ENCODE data around the gene ACADL.
A peak's percentile ranks its signal among the peaks of the same experiment; 100 is the strongest.
"Not testable (repeated sequence)": the region's sequence is repeated elsewhere in the genome, so short reads cannot be mapped to it uniquely, and the experiment has no call there.

The ACADL gene

GRCh38 chr2:210199186-210199765 is 26.0 kb downstream of the ACADL start:
- peak; percentile 4 for DNase-seq

- DNase-seq = no peak
Observed at GRCh38 chr2:210198326-210198725, 26.9 kb downstream of the ACADL start.

GRCh38 chr2:210197720-210198119 is 27.5 kb downstream of the ACADL start:
- DNase-seq = no peak

GRCh38 chr2:210195101-210195852 is 30.0 kb downstream of the ACADL start:
- DNase-seq = peak; percentile 44

- DNase-seq = no peak
Observed at GRCh38 chr2:210190345-210190744, 34.9 kb downstream of the ACADL start.

- no peak for DNase-seq
Observed at GRCh38 chr2:210189452-210190138, 35.7 kb downstream of the ACADL start.

GRCh38 chr2:210188755-210189154 is 36.5 kb downstream of the ACADL start:
- DNase-seq = no peak

- no peak for DNase-seq
Observed at GRCh38 chr2:210188190-210188589, 37.1 kb downstream of the ACADL start.

- not testable (repeated sequence) for DNase-seq
Observed at GRCh38 chr2:210183936-210184335, 41.3 kb downstream of the ACADL start.

GRCh38 chr2:210181606-210182088 is 43.6 kb downstream of the ACADL start:
- peak; percentile 25 for DNase-seq

GRCh38 chr2:210181033-210181605 is 44.1 kb downstream of the ACADL start:
- not testable (repeated sequence) for DNase-seq

- DNase-seq = no peak
Observed at GRCh38 chr2:210180477-210180876, 44.8 kb downstream of the ACADL start.

- no peak for DNase-seq
Observed at GRCh38 chr2:210179351-210179990, 45.8 kb downstream of the ACADL start.

GRCh38 chr2:210177769-210178168 is 47.5 kb downstream of the ACADL start:
- DNase-seq = no peak

- not testable (repeated sequence) for DNase-seq
Observed at GRCh38 chr2:210177115-210177514, 48.1 kb downstream of the ACADL start.

- DNase-seq = no peak
Observed at GRCh38 chr2:210174086-210174485, 51.2 kb downstream of the ACADL start.

GRCh38 chr2:210172219-210172575 is 53.0 kb downstream of the ACADL start:
- no peak for DNase-seq

- peak; percentile 99 for DNase-seq
Observed at GRCh38 chr2:210171309-210172218, 53.7 kb downstream of the ACADL start, which contains the start of gene KANSL1L. Gene KANSL1L, minus strand, starts transcription at chr2:210171409. Its CDS starts 16,827 bp downstream, at chr2:210154582.

GRCh38 chr2:210170446-210171303 is 54.6 kb downstream of the ACADL start:
- DNase-seq = peak; percentile 94

GRCh38 chr2:210170196-210170445 is 55.1 kb downstream of the ACADL start:
- DNase-seq = no peak
